Measurements from ENCODE around the gene FAM114A2. TPM values are rescaled to one million over a fixed set of nuclear protein-coding genes. Genes with fewer than 3 reads are reported as not detected.

FAM114A2 gene
- total RNA-seq, 4 donors from 2014 or later: 13.9 to 21.4 (median 17.7) TPM

DNA sequence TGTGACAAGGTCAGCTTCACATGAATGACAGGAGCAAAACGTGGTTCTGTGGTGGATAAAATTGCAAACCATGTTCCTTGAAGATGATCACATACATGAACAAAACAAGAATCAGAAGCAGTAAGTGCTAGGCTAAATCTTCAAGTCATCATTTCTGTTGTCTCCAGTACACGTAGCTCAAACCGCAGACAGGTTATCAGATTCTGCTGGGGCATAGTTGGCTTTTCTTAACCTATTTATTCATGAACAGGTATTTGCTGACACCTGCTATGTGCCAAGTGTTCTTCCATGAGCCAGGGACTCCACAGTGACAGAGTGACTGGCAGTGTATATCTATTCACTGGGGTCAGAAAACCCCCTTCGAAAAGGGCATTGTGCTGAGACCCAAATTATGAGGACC is 20.9 kb upstream of the FAM114A2 start:
- TF ChIP-seq, protein P1, sequence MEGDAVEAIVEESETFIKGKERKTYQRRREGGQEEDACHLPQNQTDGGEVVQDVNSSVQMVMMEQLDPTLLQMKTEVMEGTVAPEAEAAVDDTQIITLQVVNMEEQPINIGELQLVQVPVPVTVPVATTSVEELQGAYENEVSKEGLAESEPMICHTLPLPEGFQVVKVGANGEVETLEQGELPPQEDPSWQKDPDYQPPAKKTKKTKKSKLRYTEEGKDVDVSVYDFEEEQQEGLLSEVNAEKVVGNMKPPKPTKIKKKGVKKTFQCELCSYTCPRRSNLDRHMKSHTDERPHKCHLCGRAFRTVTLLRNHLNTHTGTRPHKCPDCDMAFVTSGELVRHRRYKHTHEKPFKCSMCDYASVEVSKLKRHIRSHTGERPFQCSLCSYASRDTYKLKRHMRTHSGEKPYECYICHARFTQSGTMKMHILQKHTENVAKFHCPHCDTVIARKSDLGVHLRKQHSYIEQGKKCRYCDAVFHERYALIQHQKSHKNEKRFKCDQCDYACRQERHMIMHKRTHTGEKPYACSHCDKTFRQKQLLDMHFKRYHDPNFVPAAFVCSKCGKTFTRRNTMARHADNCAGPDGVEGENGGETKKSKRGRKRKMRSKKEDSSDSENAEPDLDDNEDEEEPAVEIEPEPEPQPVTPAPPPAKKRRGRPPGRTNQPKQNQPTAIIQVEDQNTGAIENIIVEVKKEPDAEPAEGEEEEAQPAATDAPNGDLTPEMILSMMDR (IDR thresholded peaks at IDR 0.05; ENCODE audit: low read depth): no peak

DNA sequence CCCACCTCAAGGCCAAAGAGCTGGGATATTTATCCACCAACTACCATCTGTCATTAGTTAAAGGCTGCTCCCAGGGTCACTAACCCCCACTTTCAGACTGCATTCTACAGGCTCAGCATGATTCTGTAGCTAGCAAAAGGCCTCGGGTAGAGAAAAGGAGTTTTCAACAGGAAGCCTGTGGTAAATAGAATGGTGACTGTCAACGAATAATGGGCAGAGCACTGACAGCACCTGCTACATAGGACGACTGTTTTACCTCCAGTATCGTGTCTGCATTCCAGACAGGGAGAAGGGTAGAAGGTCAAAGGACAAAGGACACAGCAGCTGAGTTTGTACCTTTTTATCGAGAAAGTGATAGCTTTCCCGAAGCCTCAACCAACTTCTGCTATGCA is 20.3 kb upstream of the FAM114A2 start:
- TF ChIP-seq, protein P1 (IDR thresholded peaks at IDR 0.05; ENCODE audit: low read depth): no peak

DNA sequence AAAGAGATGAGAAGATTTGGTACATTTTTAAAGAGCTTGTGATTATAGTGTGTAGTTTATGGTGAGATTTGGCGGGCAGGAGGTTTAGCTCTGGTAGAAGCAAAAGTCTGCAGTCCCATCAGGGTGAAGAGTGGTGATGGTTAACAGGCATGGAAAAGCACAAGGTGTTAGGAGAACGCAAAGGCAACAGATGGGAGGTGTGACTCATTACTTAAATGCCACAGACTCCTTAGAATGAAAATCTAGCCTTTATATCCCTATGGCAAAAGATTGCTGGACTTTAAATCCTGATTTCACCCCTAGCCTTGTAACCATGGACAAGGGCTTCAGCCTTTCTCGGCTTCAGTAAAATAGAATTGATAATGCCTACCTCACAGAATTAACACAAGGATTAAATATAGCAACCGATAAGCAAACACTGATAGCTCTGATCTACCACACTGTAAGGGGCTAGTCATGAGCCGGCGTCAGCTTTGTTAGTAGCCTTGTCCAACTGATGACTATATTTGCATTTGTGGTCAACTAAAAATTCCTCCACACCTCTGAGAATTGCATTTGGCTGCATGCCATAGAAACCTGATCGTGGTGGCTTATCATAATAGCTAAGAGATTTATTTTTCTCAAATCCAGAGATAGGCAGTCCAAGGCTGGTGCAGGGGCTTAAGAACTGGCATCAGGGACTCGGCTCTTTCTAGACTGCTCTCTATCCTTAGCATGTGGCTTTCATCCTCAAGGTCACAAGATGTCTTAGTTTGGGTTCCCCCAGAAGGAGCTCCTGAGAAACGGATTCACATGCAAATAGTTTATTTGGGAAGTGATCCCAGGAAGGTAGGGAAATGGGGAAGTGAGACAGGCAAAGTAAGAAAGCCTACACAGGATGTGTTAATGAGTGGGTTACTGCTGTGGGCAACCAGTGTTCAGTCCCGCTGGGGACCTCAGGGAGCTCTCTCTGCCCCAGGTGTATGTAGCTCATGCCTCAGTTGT is 19.6 kb upstream of the FAM114A2 start:
- TF ChIP-seq, protein P1 (IDR thresholded peaks at IDR 0.05; ENCODE audit: low read depth): no peak

DNA sequence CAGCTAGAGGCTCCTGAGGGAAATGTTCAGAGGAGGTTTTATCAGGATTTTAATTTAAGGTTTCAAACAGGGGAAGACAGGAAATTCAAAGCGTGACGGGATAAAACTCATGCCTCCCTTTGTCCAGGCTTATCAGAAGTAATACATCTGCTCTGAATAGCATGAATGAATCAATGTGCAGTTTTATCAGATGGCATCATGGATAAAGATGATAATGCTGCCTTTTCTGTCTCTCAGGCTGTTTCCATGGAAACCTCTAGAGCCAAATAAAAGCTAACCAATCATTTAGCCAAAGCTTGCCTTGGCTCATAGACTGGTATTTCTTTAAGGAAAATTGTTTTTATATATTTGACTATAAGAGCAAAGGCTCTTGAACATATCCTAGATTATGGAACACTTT is 16.5 kb upstream of the FAM114A2 start:
- TF ChIP-seq, protein P1 (IDR thresholded peaks at IDR 0.05; ENCODE audit: low read depth): no peak

DNA sequence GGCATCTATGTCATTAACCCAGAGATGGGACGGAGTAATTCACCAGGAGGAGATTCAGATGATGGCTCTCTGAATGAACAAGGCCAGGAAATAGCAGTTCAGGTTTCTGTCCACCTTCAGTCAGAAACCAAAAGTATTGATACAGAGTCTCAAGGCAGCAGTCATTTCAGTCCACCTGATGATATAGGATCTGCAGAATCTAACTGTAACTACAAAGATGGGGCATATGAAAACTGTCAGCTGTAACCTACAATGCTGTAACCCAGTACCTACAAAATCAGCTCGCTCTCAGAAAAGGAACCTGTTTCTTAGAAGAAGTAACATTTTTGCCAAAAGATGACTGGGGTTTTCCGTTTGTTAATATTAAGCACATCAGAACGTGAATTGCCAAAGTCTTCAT is 14.8 kb upstream of the FAM114A2 start:
- TF ChIP-seq, protein P1 (IDR thresholded peaks at IDR 0.05; ENCODE audit: low read depth): no peak

DNA sequence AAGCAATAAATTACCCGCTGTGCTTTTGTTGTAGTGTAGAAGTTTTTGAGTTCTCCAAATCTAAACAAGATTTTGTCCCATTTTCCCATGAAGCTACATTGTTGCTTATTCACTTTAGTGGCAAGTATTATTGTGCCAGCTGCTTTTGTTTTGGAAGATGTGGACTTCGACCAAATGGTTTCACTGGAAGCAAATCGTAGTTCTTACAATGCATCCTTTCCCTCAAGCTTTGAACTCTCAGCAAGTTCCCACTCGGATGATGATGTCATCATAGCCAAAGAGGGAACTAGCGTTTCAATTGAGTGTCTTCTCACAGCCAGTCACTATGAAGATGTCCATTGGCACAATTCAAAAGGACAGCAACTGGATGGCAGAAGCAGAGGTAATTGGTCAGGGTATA is 10.9 kb upstream of the FAM114A2 start:
- TF ChIP-seq, protein P1 (IDR thresholded peaks at IDR 0.05; ENCODE audit: low read depth): no peak

DNA sequence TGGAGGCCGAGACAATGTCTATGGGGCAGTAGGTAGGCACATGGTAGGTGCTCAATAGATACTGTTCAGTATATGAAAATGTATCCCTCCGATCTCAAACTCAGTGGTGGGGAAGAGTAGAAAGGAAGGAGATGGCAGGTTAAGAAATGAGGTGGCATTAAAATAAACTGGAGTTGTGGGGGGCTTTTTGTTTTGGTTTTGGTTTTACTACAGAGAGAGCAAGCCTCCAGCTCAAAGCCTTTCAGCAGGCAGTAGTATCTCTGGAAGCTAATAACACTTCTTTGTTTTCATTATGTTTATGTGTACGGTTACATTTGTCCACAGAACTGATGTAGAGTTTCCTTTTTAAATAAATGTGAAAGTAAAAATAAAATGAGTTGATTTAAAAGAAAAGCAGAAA is 8.6 kb upstream of the FAM114A2 start:
- TF ChIP-seq, protein P1 (IDR thresholded peaks at IDR 0.05; ENCODE audit: low read depth): no peak
